Activated T-cell treated with anti-CD3 and anti-CD28 coated beads for 4 hours (primary cell): Measurements from ENCODE around the gene RBM20.
"Not testable (repeated sequence)": the region's sequence is repeated elsewhere in the genome, so short reads cannot be mapped to it uniquely, and the experiment has no call there.

Source experiments
- DNase-seq: peaks from one replicate; pipeline ENCODE4 v3.0.0-alpha.2; 2020

The RBM20 gene

GRCh38 chr10:110679486-110680272 lies 35.5 kb downstream of the RBM20 start:
- DNase-seq, result no peak

DNA sequence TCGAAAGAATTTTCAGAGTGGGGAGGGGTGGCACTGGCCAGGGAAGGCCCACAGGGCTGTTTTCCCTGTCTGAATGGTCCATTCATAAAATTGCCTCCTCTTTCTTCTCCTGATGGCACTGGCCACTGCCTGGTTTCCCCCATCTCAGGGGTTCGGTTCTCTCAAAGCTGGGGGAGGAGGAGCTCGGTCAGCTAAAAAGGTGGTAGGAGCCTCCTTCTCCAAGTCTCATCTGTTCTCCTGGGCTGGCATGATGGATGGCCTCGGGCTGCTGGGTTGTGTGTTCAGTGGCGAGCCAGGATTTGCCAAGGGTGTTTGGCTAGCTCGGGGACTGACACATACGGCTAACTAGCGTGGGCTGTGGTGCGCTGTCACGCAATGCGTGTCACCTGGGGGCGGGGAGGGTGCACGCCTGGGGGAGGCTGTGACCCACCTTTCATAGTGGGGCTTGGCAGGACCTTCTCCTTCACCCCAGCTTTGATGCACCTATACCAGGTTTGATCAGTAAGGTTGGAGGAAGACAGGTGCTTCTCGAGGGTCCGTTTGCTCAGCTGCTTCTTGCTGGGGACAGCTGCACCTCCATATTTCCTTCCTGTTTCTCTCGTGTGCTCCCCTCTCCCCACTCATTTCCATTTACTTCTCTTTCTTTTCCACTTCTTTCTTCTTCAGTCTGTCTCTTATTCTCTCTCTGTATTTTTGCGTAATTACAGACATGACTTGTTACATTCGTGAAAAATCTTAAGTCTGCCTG lies 36.3 kb downstream of the RBM20 start:
- DNase-seq, result no peak

DNA sequence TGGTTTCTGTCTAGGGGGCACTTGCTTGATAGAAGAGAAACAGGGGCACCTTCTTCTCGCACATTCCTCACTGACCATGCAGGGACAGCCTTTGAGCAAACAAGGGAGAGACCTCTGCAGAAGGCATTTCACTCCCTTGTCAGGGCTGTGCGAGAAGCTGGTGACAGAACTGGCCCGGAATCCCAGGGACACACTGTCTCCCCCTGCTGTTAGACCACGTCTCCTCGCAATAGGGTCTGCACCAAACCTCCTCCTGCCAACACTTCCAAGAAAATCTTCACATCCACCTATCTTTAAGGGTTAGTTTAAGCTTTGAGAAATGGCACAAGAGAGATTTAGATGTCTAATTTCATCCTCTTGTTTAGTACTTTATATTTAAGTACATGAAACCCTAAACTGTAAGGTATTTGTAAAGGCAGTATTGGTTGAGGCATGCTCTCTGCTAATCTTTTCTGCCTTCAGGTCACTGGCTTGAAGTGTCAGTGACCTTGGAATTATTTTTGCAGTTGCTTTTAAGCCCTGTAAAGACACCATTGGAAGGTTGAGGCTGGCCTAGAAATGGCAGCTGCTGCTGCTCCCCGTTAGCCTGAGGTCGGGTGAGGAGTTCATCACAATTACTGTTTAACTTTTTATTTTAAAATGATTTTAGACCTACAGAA lies 37.0 kb downstream of the RBM20 start:
- DNase-seq, result peak; percentile 8

GRCh38 chr10:110682348-110682747 lies 38.2 kb downstream of the RBM20 start:
- no peak for DNase-seq

DNA sequence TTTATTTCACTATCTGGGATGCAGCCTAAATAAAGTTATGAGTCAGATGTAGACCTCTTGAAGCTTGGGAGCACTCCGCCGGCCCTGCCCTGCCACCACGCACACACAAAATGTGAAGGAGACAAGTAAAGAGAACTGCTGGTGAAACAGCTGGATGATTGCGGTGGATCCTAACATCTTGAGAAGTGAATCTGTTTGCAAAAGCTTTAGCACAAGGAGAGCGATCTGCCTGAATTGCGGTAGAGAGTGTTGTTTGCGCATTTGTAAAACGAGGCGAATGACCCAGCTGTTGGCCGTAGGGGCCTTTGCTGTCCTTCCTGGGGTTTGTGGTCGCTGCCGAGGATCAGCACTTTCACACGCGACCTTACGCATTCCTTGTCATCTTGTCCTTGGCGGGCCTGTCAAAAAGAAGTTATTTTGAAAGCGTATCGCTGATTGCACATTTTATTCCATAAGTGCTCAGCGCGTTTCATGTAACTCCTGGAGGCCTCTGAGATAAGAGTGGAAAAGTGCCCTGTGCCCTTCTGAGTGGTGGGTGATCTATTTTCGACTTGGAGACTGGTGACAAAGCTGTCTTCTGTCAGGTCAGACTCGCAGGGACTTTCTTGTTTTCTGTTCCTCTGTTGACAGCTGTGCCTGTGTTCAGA lies 40.8 kb downstream of the RBM20 start:
- no peak for DNase-seq

- no peak for DNase-seq
Measured at GRCh38 chr10:110686047-110686446, 41.9 kb downstream of the RBM20 start.

GRCh38 chr10:110686949-110687348 lies 42.8 kb downstream of the RBM20 start:
- no peak for DNase-seq

- no peak for DNase-seq
Measured at GRCh38 chr10:110687400-110687799, 43.3 kb downstream of the RBM20 start.

GRCh38 chr10:110691139-110691538 lies 47.0 kb downstream of the RBM20 start:
- no peak for DNase-seq

GRCh38 chr10:110694263-110694662 lies 50.1 kb downstream of the RBM20 start:
- no peak for DNase-seq

DNA sequence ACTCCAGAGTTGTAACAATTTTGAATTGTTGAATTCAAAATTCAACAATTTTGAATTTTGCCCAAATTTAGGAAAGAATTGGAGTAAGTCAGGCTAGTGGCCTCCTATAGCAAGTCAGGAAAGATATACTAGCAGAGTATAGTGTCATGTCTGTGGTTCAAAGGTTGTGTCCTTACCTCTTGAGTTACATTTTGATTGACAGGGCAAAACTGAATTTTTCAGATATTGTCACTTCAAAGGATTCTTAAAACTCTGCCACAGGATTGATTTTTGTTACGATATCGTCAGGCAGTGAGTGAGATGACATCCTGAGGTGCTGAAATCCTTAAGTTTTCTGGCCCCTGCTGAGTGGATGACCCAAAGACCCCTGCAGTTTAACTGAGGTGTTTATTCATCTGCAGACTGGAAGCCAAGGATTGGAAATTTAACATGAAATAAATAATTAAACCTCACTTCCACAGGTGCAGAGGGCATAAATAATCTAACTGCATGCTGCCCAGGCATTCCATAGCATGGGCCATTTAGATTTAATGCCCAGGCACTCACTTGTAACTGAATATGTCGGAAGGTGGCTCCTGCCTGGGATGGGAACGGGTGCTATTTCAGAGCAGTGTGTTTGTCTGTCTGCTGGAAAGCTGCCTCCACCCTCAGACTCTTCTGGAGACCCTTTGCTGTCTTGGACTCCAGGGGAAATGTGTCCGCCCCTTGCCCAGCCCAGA lies 50.8 kb downstream of the RBM20 start:
- no peak for DNase-seq

- DNase-seq, result no peak
Measured at GRCh38 chr10:110695539-110695886, 51.4 kb downstream of the RBM20 start.

DNA sequence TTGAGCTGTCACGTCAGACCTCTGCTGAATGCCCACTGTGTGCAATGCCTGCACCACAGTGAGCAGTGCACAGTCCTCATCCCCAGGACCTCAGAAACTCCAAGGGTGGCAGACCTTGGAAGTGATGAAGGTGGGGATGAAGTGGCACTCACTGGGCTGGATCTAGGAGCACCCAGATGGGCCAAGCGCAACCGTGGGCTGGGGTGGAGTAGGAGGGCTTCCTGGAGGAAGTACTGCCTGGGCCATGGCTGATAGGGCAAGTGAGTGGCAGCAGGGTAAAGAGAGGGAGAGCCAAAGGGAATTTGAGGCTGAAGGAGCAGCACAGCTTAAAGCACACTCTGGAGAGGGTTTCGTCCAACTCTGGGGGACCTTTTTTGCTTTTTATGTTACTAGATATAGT lies 52.3 kb downstream of the RBM20 start:
- no peak for DNase-seq

- no peak for DNase-seq
Measured at GRCh38 chr10:110698340-110698739, 54.2 kb downstream of the RBM20 start.

- no peak for DNase-seq
Measured at GRCh38 chr10:110698782-110699201, 54.7 kb downstream of the RBM20 start.

DNA sequence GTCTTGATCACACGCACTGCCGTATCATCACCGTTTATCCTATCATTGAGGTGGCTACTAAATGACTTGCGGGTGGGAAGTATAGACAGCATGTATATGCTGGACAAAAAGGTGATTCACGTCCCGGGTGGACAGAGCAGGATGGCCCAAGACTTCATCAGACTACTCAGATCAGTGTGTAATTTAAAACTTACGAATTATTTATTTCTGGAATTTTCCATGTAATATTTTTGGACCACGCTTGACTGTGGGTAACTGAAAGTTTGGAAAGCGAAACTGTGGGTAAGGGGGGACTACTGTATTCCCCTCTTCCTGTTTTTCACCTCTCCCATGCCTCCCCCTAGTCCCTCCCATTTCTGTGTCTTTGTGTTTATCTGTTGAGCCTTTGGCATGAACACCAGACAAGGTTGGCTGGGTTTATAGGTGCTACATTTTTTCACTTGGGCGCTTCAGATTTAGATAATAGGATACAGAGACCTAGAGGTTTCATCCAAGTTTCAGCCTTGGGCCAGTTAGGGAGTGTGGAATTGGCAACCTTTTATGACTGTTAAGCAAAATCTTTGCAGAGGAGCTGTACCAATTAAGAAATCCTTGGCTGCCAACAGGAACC lies 55.8 kb downstream of the RBM20 start:
- no peak for DNase-seq

- no peak for DNase-seq
Measured at GRCh38 chr10:110700947-110701616, 56.9 kb downstream of the RBM20 start.

- DNase-seq, result no peak
Measured at GRCh38 chr10:110701617-110701971, 57.5 kb downstream of the RBM20 start.

DNA sequence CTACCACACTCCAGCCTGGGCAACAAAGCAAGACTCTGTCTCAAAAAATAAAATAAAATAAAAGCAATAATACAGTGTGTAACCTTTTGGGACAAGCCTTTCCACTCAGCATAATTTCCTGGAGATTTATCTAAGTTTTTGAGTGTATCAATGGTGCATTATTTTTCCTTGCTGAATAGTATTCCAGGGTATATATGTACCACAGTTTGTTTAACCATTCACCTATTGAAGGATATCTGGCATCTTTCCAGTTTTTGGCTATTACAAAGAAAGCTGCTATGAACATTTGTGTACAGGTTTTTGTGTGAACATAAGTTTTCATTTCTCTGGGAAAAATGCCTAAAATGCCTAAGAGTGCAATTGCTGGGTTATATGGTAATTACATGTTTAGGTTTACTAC lies 59.9 kb downstream of the RBM20 start:
- DNase-seq, result no peak

DNA sequence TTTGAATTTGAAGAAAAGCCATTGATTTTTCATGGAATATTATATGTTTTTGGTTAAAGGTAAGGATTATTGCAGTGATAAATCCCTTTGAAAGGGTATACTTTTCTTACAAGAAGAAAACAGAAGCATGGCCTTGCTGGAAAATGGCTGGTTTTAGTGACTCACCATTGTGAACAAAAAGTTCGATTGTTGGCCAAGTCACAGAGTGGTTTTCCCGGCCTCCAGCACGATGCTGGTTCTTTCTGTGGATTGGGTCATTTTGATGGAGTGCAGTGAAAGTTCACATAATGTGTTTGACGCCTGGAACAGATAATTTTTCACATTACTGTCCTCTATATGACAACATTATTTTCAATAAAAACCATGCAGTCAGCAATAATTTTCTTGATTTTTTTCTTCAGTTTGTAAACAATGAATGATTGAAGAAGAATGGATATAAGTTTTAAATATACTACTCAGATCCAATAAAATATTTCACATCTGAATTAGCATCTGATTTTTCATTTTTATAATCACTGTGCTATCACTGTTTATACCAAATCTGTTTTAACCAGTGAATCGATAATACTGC lies 60.9 kb downstream of the RBM20 start:
- DNase-seq, result no peak

GRCh38 chr10:110705596-110705995 lies 61.5 kb downstream of the RBM20 start:
- DNase-seq, result not testable (repeated sequence)
